Measurements from ENCODE around the gene IRS2. TPM values are rescaled to one million over a fixed set of nuclear protein-coding genes. Genes with fewer than 3 reads are reported as not detected.

IRS2 gene
- total RNA-seq, 1 experiment from 2014 or later: 9.2 TPM

GRCh38 chr13:109770436-109770835 lies 15.9 kb downstream of the IRS2 start:
- ChIA-PET POLR2A (no interaction called here), CTCF (no interaction called here), RAD21 (ENCODE audit: low non-redundant PET in 1 of 2, low total read pairs in 2 of 2, uncharacterized antibody in 2 of 2, unreplicated experiment in 2 of 2) (no interaction called here)
- DNase-seq (ENCODE audit: low read depth, low spot score) (no peak), ATAC-seq (no peak)
- peaks cover 26% of the 10 kb centered on the region; the same call in 1 of the 2 replicates for H3K79me2 ChIP-seq (ENCODE audit: insufficient read depth, low read length)
- H3K9me3 ChIP-seq (ENCODE audit: control insufficient read depth in 1 of 2, insufficient read depth in 1 of 2, low read depth in 1 of 2, low read length in 2 of 2): no peaks in the 10 kb centered on the region
- no peak overlapping the region for H2AFZ ChIP-seq (ENCODE audit: low read depth, low read length, poor library complexity, severe bottlenecking)
- TF ChIP-seq POLR2A (IDR thresholded peaks at IDR 0.05; ENCODE audit: borderline replicate concordance, extremely low read depth, insufficient read depth, insufficient read length): no peak
- TF ChIP-seq CTCF (IDR thresholded peaks at IDR 0.05 in 2 of 3, conservative IDR thresholded peaks at IDR 0.05 in 1 of 3; ENCODE audit: borderline replicate concordance in 1 of 3, insufficient read depth in 1 of 3, low read depth in 2 of 3, low read length in 2 of 3): no peak
- TF ChIP-seq YY1 (IDR thresholded peaks at IDR 0.05; ENCODE audit: extremely low read depth, insufficient replicate concordance, low read depth, low read length): no peak
- no peak for TF ChIP-seq ZNF274 (IDR thresholded peaks at IDR 0.05; ENCODE audit: low read depth, low read length)
- TF ChIP-seq, protein P1, sequence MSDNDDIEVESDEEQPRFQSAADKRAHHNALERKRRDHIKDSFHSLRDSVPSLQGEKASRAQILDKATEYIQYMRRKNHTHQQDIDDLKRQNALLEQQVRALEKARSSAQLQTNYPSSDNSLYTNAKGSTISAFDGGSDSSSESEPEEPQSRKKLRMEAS (IDR thresholded peaks at IDR 0.05): no peak
- no peak for TF ChIP-seq EZH2 (IDR thresholded peaks at IDR 0.05)
- TF ChIP-seq, protein P2, sequence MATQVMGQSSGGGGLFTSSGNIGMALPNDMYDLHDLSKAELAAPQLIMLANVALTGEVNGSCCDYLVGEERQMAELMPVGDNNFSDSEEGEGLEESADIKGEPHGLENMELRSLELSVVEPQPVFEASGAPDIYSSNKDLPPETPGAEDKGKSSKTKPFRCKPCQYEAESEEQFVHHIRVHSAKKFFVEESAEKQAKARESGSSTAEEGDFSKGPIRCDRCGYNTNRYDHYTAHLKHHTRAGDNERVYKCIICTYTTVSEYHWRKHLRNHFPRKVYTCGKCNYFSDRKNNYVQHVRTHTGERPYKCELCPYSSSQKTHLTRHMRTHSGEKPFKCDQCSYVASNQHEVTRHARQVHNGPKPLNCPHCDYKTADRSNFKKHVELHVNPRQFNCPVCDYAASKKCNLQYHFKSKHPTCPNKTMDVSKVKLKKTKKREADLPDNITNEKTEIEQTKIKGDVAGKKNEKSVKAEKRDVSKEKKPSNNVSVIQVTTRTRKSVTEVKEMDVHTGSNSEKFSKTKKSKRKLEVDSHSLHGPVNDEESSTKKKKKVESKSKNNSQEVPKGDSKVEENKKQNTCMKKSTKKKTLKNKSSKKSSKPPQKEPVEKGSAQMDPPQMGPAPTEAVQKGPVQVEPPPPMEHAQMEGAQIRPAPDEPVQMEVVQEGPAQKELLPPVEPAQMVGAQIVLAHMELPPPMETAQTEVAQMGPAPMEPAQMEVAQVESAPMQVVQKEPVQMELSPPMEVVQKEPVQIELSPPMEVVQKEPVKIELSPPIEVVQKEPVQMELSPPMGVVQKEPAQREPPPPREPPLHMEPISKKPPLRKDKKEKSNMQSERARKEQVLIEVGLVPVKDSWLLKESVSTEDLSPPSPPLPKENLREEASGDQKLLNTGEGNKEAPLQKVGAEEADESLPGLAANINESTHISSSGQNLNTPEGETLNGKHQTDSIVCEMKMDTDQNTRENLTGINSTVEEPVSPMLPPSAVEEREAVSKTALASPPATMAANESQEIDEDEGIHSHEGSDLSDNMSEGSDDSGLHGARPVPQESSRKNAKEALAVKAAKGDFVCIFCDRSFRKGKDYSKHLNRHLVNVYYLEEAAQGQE (IDR thresholded peaks at IDR 0.05; ENCODE audit: low read depth): no peak
- TF ChIP-seq POLR2AphosphoS5 (IDR thresholded peaks at IDR 0.05; ENCODE audit: low read depth, low read length): no peak
- TF ChIP-seq ELF1 (IDR thresholded peaks at IDR 0.05; ENCODE audit: borderline replicate concordance, low read depth): no peak
- no peak for TF ChIP-seq RAD21 (IDR thresholded peaks at IDR 0.05; ENCODE audit: low read depth)
- no peak for TF ChIP-seq CEBPB (IDR thresholded peaks at IDR 0.05; ENCODE audit: low read depth)
- TF ChIP-seq SP1 (IDR thresholded peaks at IDR 0.05; ENCODE audit: low read depth): no peak
- intact Hi-C loops (cut with micrococcal nuclease): no loop called here
- peaks cover 11 to 27% of the 10 kb centered on the region in 2 experiments; a peak in 3 of 4 replicates for H3K4me1 ChIP-seq (ENCODE audit: control insufficient read depth in 1 of 2, insufficient read depth in 2 of 2, low read length in 2 of 2)
- no peak overlapping the region for H3K27ac ChIP-seq (ENCODE audit: low read depth, low read length)
- no peaks in the 10 kb centered on the region for H4K20me1 ChIP-seq (ENCODE audit: insufficient read depth)
- no peak overlapping the region for H3K4me3 ChIP-seq (replicated peaks in 1 of 2; ENCODE audit: low read depth in 1 of 2, low read length in 2 of 2)
- H3K36me3 ChIP-seq (ENCODE audit: control insufficient read depth in 1 of 2, insufficient read depth in 2 of 2, low read length in 2 of 2): no peaks in the 10 kb centered on the region
- no peaks in the 10 kb centered on the region for H3K27me3 ChIP-seq (ENCODE audit: insufficient read depth, low read length)
- H3K4me2 ChIP-seq (ENCODE audit: low read length): no peak overlapping the region
- no peaks in the 10 kb centered on the region for H3K9me2 ChIP-seq (ENCODE audit: insufficient read depth)
- H3K9ac ChIP-seq (ENCODE audit: low read length): no peak overlapping the region
- BruUV-seq (replicated peaks): no TSS peak
